Activated CD4-positive, alpha-beta memory T cell treated with anti-CD3 and anti-CD28 coated beads, Interleukin-2, amount 10 ng/mL, durations not matched to agents 7 days and 5 days (primary cell): ENCODE data around the gene ADCY1. TPM values are rescaled to one million over a fixed set of nuclear protein-coding genes. Genes with fewer than 3 reads are reported as not detected.
"Not testable (repeated sequence)": the region's sequence is repeated elsewhere in the genome, so short reads cannot be mapped to it uniquely, and the experiment has no call there.

Experiments
- CTCF ChIA-PET: fragments of 350-600 bp; sonication (Branson Sonifier 250); formaldehyde crosslinking; loops from one replicate; lab custom pipeline; 2021; ENCODE audit warnings: antibody characterized with exemption, inconsistent platforms; lab: Charles Lee
- POLR2A ChIA-PET: fragments of 350-600 bp; sonication (Branson Sonifier 250); formaldehyde crosslinking; loops from one replicate; lab custom pipeline; 2021; ENCODE audit warnings: antibody characterized with exemption; lab: Charles Lee
- DNase-seq: peaks from one replicate; pipeline ENCODE4 v3.0.0-alpha.2; 2020
- H3K27ac Mint-ChIP-seq: one replicate; pipeline ENCODE4 v1.8.0; 2021; ENCODE audit warnings: mild to moderate bottlenecking, mixed read lengths
- H3K27me3 Mint-ChIP-seq: one replicate; pipeline ENCODE4 v1.8.0; 2021; ENCODE audit warnings: mixed read lengths
- H3K36me3 Mint-ChIP-seq: one replicate; pipeline ENCODE4 v1.8.0; 2021; ENCODE audit warnings: low read depth, mixed read lengths
- H3K4me1 Mint-ChIP-seq: one replicate; pipeline ENCODE4 v1.8.0; 2021; ENCODE audit warnings: mixed read lengths
- H3K4me3 Mint-ChIP-seq: one replicate; pipeline ENCODE4 v1.8.0; 2021; ENCODE audit warnings: mild to moderate bottlenecking, mixed read lengths
- H3K9me3 Mint-ChIP-seq: one replicate; pipeline ENCODE4 v1.8.0; 2021; ENCODE audit warnings: mixed read lengths
- total RNA-seq, 2 experiments: library from RNA; stranded (reverse); gene quantifications; one replicate each; pipeline ENCODE4 v1.2.3, GENCODE V29; 2021

The ADCY1 gene
- total RNA-seq, 2 experiments from 2014 or later = 3.9 to 4.3 TPM

GRCh38 chr7:45712872-45713668 lies 138.9 kb downstream of the ADCY1 start:
- Mint-ChIP-seq H3K36me3 (no peaks in the 10 kb centered on the region), H3K27ac (no peak overlapping the region), H3K4me3 (no peak overlapping the region), H3K27me3 (no peaks in the 10 kb centered on the region), H3K9me3 (no peaks in the 10 kb centered on the region), H3K4me1 (peaks cover 8% of the 10 kb centered on the region)
- no peak for DNase-seq
- POLR2A ChIA-PET = no interaction called here
- CTCF ChIA-PET = no interaction called here

- no peak for DNase-seq
- Mint-ChIP-seq H3K4me1 (peaks cover 12% of the 10 kb centered on the region), H3K4me3 (no peak overlapping the region), H3K36me3 (no peaks in the 10 kb centered on the region), H3K27ac (no peak overlapping the region), H3K27me3 (no peaks in the 10 kb centered on the region), H3K9me3 (no peaks in the 10 kb centered on the region)
- ChIA-PET CTCF (no interaction called here), POLR2A (no interaction called here)
Observed at GRCh38 chr7:45713669-45714520, 139.7 kb downstream of the ADCY1 start.

- ChIA-PET POLR2A (no interaction called here), CTCF (no interaction called here)
- Mint-ChIP-seq H3K36me3 (no peaks in the 10 kb centered on the region), H3K4me1 (peaks cover 13% of the 10 kb centered on the region), H3K27ac (no peak overlapping the region), H3K27me3 (no peaks in the 10 kb centered on the region), H3K4me3 (no peak overlapping the region), H3K9me3 (no peaks in the 10 kb centered on the region)
- no peak for DNase-seq
Observed at GRCh38 chr7:45714521-45714820, 140.3 kb downstream of the ADCY1 start.

- Mint-ChIP-seq H3K36me3 (no peaks in the 10 kb centered on the region), H3K27me3 (no peaks in the 10 kb centered on the region), H3K4me3 (no peak overlapping the region), H3K27ac (no peak overlapping the region), H3K9me3 (no peaks in the 10 kb centered on the region), H3K4me1 (peaks cover 13% of the 10 kb centered on the region)
- no peak for DNase-seq
- ChIA-PET CTCF (no interaction called here), POLR2A (no interaction called here)
Observed at GRCh38 chr7:45715471-45716352, 141.5 kb downstream of the ADCY1 start.

GRCh38 chr7:45716380-45717203 lies 142.4 kb downstream of the ADCY1 start:
- ChIA-PET POLR2A (no interaction called here), CTCF (no interaction called here)
- H3K9me3 Mint-ChIP-seq = no peaks in the 10 kb centered on the region
- H3K4me3 Mint-ChIP-seq = no peak overlapping the region
- no peaks in the 10 kb centered on the region for H3K36me3 Mint-ChIP-seq
- no peak overlapping the region for H3K27ac Mint-ChIP-seq
- DNase-seq = no peak
- H3K27me3 Mint-ChIP-seq = no peaks in the 10 kb centered on the region
- peaks cover 13% of the 10 kb centered on the region for H3K4me1 Mint-ChIP-seq

GRCh38 chr7:45717537-45718235 lies 143.5 kb downstream of the ADCY1 start:
- Mint-ChIP-seq H3K9me3 (no peaks in the 10 kb centered on the region), H3K27me3 (no peaks in the 10 kb centered on the region), H3K4me3 (no peak overlapping the region), H3K4me1 (peaks cover 13% of the 10 kb centered on the region), H3K36me3 (no peaks in the 10 kb centered on the region), H3K27ac (no peak overlapping the region)
- ChIA-PET POLR2A (no interaction called here), CTCF (no interaction called here)
- no peak for DNase-seq

GRCh38 chr7:45718464-45719330 lies 144.5 kb downstream of the ADCY1 start:
- CTCF ChIA-PET = no interaction called here
- Mint-ChIP-seq H3K9me3 (no peaks in the 10 kb centered on the region), H3K4me1 (peaks cover 13% of the 10 kb centered on the region), H3K27ac (no peak overlapping the region), H3K36me3 (peaks cover 1% of the 10 kb centered on the region), H3K4me3 (no peak overlapping the region), H3K27me3 (no peaks in the 10 kb centered on the region)
- POLR2A ChIA-PET = no interaction called here
- no peak for DNase-seq

GRCh38 chr7:45720989-45721388 lies 146.8 kb downstream of the ADCY1 start:
- H3K27ac Mint-ChIP-seq = no peak overlapping the region
- peaks cover 23% of the 10 kb centered on the region for H3K36me3 Mint-ChIP-seq
- no peaks in the 10 kb centered on the region for H3K9me3 Mint-ChIP-seq
- ChIA-PET CTCF (no interaction called here), POLR2A (no interaction called here)
- peaks cover 13% of the 10 kb centered on the region for H3K4me1 Mint-ChIP-seq
- no peaks in the 10 kb centered on the region for H3K27me3 Mint-ChIP-seq
- no peak overlapping the region for H3K4me3 Mint-ChIP-seq
- DNase-seq = no peak

GRCh38 chr7:45721686-45722598 lies 147.8 kb downstream of the ADCY1 start:
- peaks cover 13% of the 10 kb centered on the region for H3K4me1 Mint-ChIP-seq
- peaks cover 30% of the 10 kb centered on the region for H3K36me3 Mint-ChIP-seq
- ChIA-PET CTCF (no interaction called here), POLR2A (no interaction called here)
- no peak overlapping the region for H3K27ac Mint-ChIP-seq
- H3K4me3 Mint-ChIP-seq = no peak overlapping the region
- no peak for DNase-seq
- no peaks in the 10 kb centered on the region for H3K9me3 Mint-ChIP-seq
- H3K27me3 Mint-ChIP-seq = no peaks in the 10 kb centered on the region

- CTCF ChIA-PET, H3K27me3 Mint-ChIP-seq, H3K4me3 Mint-ChIP-seq, H3K27ac Mint-ChIP-seq, H3K9me3 Mint-ChIP-seq, H3K4me1 Mint-ChIP-seq, DNase-seq, POLR2A ChIA-PET: not testable (repeated sequence)
- peaks cover 39% of the 10 kb centered on the region for H3K36me3 Mint-ChIP-seq
Observed at GRCh38 chr7:45725231-45725630, 151.1 kb downstream of the ADCY1 start.

- POLR2A ChIA-PET = no interaction called here
- no peak overlapping the region for H3K4me3 Mint-ChIP-seq
- no peaks in the 10 kb centered on the region for H3K9me3 Mint-ChIP-seq
- H3K4me1 Mint-ChIP-seq = no peaks in the 10 kb centered on the region
- no peak overlapping the region for H3K27ac Mint-ChIP-seq
- no peaks in the 10 kb centered on the region for H3K27me3 Mint-ChIP-seq
- DNase-seq = no peak
- peaks cover 41% of the 10 kb centered on the region for H3K36me3 Mint-ChIP-seq
- CTCF ChIA-PET = no interaction called here
Observed at GRCh38 chr7:45726883-45727282, 152.7 kb downstream of the ADCY1 start.
